DMS 273 treated with DMSO at 0.1 percent for 48 hours (cell line): ENCODE measurements around the gene GLRX.
"Not testable (repeated sequence)": the region's sequence is repeated elsewhere in the genome, so short reads cannot be mapped to it uniquely, and the experiment has no call there.

Experiments used
- DNase-seq: peaks from one replicate; lab custom pipeline; 2025; lab: John Stamatoyannopoulos, UW

GLRX gene

GRCh38 chr5:95826949-95827891 is 4.7 kb upstream of the GLRX start:
- DNase-seq, result no peak

- no peak for DNase-seq
Measured at GRCh38 chr5:95825495-95825894, 3.0 kb upstream of the GLRX start.

- DNase-seq, result no peak
Measured at GRCh38 chr5:95824747-95825146, 2.2 kb upstream of the GLRX start.

- DNase-seq, result no peak
Measured at GRCh38 chr5:95823738-95824609, 1.4 kb upstream of the GLRX start.

- DNase-seq, result no peak
Measured at GRCh38 chr5:95823218-95823737, 752 bp upstream of the GLRX start.

- DNase-seq, result peak; percentile 30
Measured at GRCh38 chr5:95822043-95822541, 434 bp downstream of the GLRX start.

- DNase-seq, result no peak
Measured at GRCh38 chr5:95821110-95822021, 1.2 kb downstream of the GLRX start.

GRCh38 chr5:95818181-95819147 is 4.1 kb downstream of the GLRX start:
- DNase-seq, result no peak

- DNase-seq, result no peak
Measured at GRCh38 chr5:95817430-95817829, 5.1 kb downstream of the GLRX start.

- no peak for DNase-seq
Measured at GRCh38 chr5:95816776-95817175, 5.8 kb downstream of the GLRX start.

GRCh38 chr5:95816341-95816740 is 6.2 kb downstream of the GLRX start:
- no peak for DNase-seq

GRCh38 chr5:95815155-95815729 is 7.3 kb downstream of the GLRX start:
- DNase-seq, result no peak

GRCh38 chr5:95813035-95813434 is 9.5 kb downstream of the GLRX start:
- DNase-seq, result not testable (repeated sequence)

GRCh38 chr5:95812074-95812471 is 10.5 kb downstream of the GLRX start:
- DNase-seq, result no peak

GRCh38 chr5:95811461-95812073 is 11.0 kb downstream of the GLRX start:
- DNase-seq, result not testable (repeated sequence)

- not testable (repeated sequence) for DNase-seq
Measured at GRCh38 chr5:95811126-95811423, 11.5 kb downstream of the GLRX start.

GRCh38 chr5:95810305-95811125 is 12.0 kb downstream of the GLRX start:
- no peak for DNase-seq

GRCh38 chr5:95809414-95809960 is 13.0 kb downstream of the GLRX start:
- no peak for DNase-seq
